Uterus (tissue), 4 donors: Measurements from ENCODE around the gene SLC25A29. TPM values are rescaled to one million over a fixed set of nuclear protein-coding genes. Genes with fewer than 3 reads are reported as not detected.

Source experiments
- DNase-seq, 2 donors: peaks; one replicate each; pipeline ENCODE4 v3.0.0-alpha.2; 2019 to 2020
- H3K27ac ChIP-seq, 2 donors: fragments of 200-600 bp; sonication (generic); 1 replicate in 1 of 2; 2 replicates in 1 of 2; pipeline ENCODE4 v1.5.1; 2016 to 2018
- H3K27me3 ChIP-seq, 2 donors: fragments of 200-600 bp; sonication (generic); one replicate each; pipeline ENCODE4 v1.5.1; 2018 to 2019; ENCODE audit warnings: control low read depth in 1 of 2
- H3K36me3 ChIP-seq, 2 donors: fragments of 200-600 bp; sonication (generic); one replicate each; pipeline ENCODE4 v1.5.1; 2019; ENCODE audit warnings: control low read depth in 1 of 2
- H3K4me1 ChIP-seq, 2 donors: fragments of 200-600 bp; sonication (generic); one replicate each; pipeline ENCODE4 v1.5.1; 2018 to 2019; ENCODE audit warnings: control low read depth in 1 of 2
- H3K4me3 ChIP-seq, 2 donors: fragments of 200-600 bp; sonication (generic); 1 replicate in 1 of 2; 2 replicates in 1 of 2; pipeline ENCODE4 v1.5.1; 2018 to 2019; ENCODE audit warnings: mild to moderate bottlenecking in 1 of 2
- H3K9me3 ChIP-seq, 2 donors: fragments of 200-600 bp; sonication (generic); one replicate each; pipeline ENCODE4 v1.5.1; 2019; ENCODE audit warnings: control low read depth in 1 of 2
- CTCF ChIP-seq, 4 experiments: fragments of 200-600 bp in 2 of 4; fragments of 450-650 bp in 2 of 4; sonication (generic) in 2 of 4; IDR thresholded peaks; one replicate each; pipeline ENCODE4 v1.5.1; 2016 to 2019; ENCODE audit warnings: antibody characterized with exemption in 4 of 4, mild to moderate bottlenecking in 2 of 4, moderate library complexity in 1 of 4
- POLR2A ChIP-seq, 2 donors: fragments of 450-650 bp; IDR thresholded peaks; one replicate each; pipeline ENCODE4 v1.6.1; 2016; ENCODE audit warnings: antibody characterized with exemption in 2 of 2, mild to moderate bottlenecking in 1 of 2, moderate library complexity in 1 of 2
- intact Hi-C: fragments of 100-400 bp; cut with DNase I; formaldehyde crosslinking; loops from one replicate; pipeline ENCODE4 v1.15.1; 2023; ENCODE audit warnings: low total_unique reads
- total RNA-seq, 4 donors: library from RNA; depleted of rRNA in 3 of 4; stranded (reverse); fragments of >200 nt in 3 of 4; gene quantifications; one replicate each; pipeline versions ENCODE4 v1.1.0 to v1.2.4, GENCODE V29; 2014 to 2023
- donor health status: DM: yes; HTN: yes; CAD: no.

SLC25A29 gene
- total RNA-seq = 100 to 1,000 TPM in 1 of 4 donors, 10 to 100 TPM in 3; 16.2 to 850 (median 60.1) TPM

GRCh38 chr14:100306101-100306997 is at the start of gene SLC25A29:
Gene SLC25A29, minus strand, starts transcription at chr14:100306444. Its CDS starts 212 bp downstream, at chr14:100306232.
- no peaks in the 10 kb centered on the region for H3K36me3 ChIP-seq
- H3K4me3 ChIP-seq = peak within 1 kb of the TSS; percentile 69 to 75
- H3K4me1 ChIP-seq = peaks cover 0 to 24% of the 10 kb centered on the region in 2 donors
- no peaks in the 10 kb centered on the region for H3K9me3 ChIP-seq
- DNase-seq = peak; percentile 86 to 88
- peak in 1 of 4 experiments; percentile 16 for TF ChIP-seq CTCF (IDR thresholded peaks at IDR 0.05)
- TF ChIP-seq POLR2A (IDR thresholded peaks at IDR 0.05) = peak; percentile 90 to 91
- H3K27ac ChIP-seq = peak within 1 kb of the TSS; percentile 79 to 90
- intact Hi-C loops = no loop called here
- no peaks in the 10 kb centered on the region for H3K27me3 ChIP-seq

- Histone ChIP-seq H3K4me3 (no peak overlapping the region), H3K4me1 (no peaks in the 10 kb centered on the region), H3K36me3 (no peaks in the 10 kb centered on the region), H3K27ac (no peak overlapping the region), H3K9me3 (no peaks in the 10 kb centered on the region), H3K27me3 (no peaks in the 10 kb centered on the region)
- no peak for DNase-seq
- intact Hi-C loops = no loop called here
- TF ChIP-seq POLR2A (IDR thresholded peaks at IDR 0.05) = no peak
- TF ChIP-seq CTCF (IDR thresholded peaks at IDR 0.05) = no peak
Observed at GRCh38 chr14:100350986-100351385, 44.7 kb upstream of the SLC25A29 start.

- intact Hi-C loops = no loop called here
- no peak for DNase-seq
- Histone ChIP-seq H3K9me3 (no peaks in the 10 kb centered on the region), H3K4me1 (no peaks in the 10 kb centered on the region), H3K36me3 (no peaks in the 10 kb centered on the region), H3K27me3 (no peaks in the 10 kb centered on the region), H3K4me3 (no peak overlapping the region), H3K27ac (no peak overlapping the region)
- TF ChIP-seq CTCF (IDR thresholded peaks at IDR 0.05) (no peak), POLR2A (IDR thresholded peaks at IDR 0.05) (no peak)
Observed at GRCh38 chr14:100350276-100350926, 44.2 kb upstream of the SLC25A29 start.

- intact Hi-C loops = no loop called here
- no peaks in the 10 kb centered on the region for H3K36me3 ChIP-seq
- H3K27me3 ChIP-seq = no peaks in the 10 kb centered on the region
- H3K4me3 ChIP-seq = no peak overlapping the region
- no peaks in the 10 kb centered on the region for H3K9me3 ChIP-seq
- DNase-seq = no peak
- H3K4me1 ChIP-seq = no peaks in the 10 kb centered on the region
- TF ChIP-seq CTCF (IDR thresholded peaks at IDR 0.05) (no peak), POLR2A (IDR thresholded peaks at IDR 0.05) (no peak)
- no peak overlapping the region for H3K27ac ChIP-seq
Observed at GRCh38 chr14:100348784-100349685, 42.8 kb upstream of the SLC25A29 start.
